ENCODE measurements around the gene KLHL14. TPM values are rescaled to one million over a fixed set of nuclear protein-coding genes. Genes with fewer than 3 reads are reported as not detected.

KLHL14 gene
- total and polyA plus RNA-seq, 2 experiments from 2014 or later: 0.44 to 1.9 TPM

DNA sequence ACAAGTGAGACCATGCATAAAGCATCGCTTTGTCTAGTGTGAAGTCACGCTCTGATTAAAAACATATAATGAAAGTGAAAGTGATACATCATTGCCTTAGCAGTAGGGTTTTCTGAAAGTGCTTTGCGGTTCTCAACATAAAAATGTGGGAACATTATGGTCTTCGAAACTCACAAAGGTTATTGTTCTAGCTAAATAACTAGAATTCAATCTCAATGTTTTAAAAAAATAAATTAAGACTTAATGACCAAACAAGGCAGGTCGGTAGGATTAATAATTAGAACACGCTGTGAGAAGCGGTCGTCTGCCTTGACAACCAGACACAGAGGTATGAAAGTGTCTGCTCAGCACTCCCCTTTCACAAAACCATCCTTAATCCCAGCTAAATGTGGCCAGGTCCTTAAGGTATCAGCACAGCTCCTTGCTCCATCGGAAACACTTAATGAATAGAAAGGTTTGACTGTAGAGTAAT lies 42.2 kb downstream of the KLHL14 start:
- Mint-ChIP-seq H3K27ac (no peak overlapping the region), H3K36me3 (ENCODE audit: low read depth) (no peaks in the 10 kb centered on the region; the same call in 2 of the 3 replicates), H3K4me1 (peaks cover 21% of the 10 kb centered on the region), H3K27me3 (ENCODE audit: insufficient read depth, low read depth, poor library complexity) (no peaks in the 10 kb centered on the region), H3K4me3 (no peak overlapping the region), H3K9me3 (no peaks in the 10 kb centered on the region)
- no peaks in the 10 kb centered on the region; the same call in 1 of the 2 replicates for H3K9me2 ChIP-seq (ENCODE audit: insufficient read depth)
- no peak for DNase-seq (ENCODE audit: low spot score)
- no peak overlapping the region for H3K4me2 ChIP-seq
- no peak for ATAC-seq
- no peaks in the 10 kb centered on the region for H3K79me2 ChIP-seq (replicated peaks; ENCODE audit: insufficient read depth)
- H3K27me3 ChIP-seq (ENCODE audit: insufficient read depth): no peaks in the 10 kb centered on the region
- H2AFZ ChIP-seq: no peak overlapping the region
- no peak overlapping the region for H3K4me3 ChIP-seq
- H3K27ac ChIP-seq (ENCODE audit: low read depth): no peak overlapping the region
- TF ChIP-seq ZNF331 (CRISPR knock-in tag; IDR thresholded peaks at IDR 0.05; ENCODE audit: low read depth) (no peak), STAT1 (IDR thresholded peaks at IDR 0.05; ENCODE audit: unreplicated experiment) (no peak)
- H3K36me3 ChIP-seq (ENCODE audit: insufficient read depth): no peaks in the 10 kb centered on the region
- H4K20me1 ChIP-seq (replicated peaks; ENCODE audit: insufficient read depth): no peaks in the 10 kb centered on the region
- H3K4me1 ChIP-seq (ENCODE audit: insufficient read depth): no peaks in the 10 kb centered on the region
- no peaks in the 10 kb centered on the region for H3F3A ChIP-seq (replicated peaks; ENCODE audit: low read depth)

DNA sequence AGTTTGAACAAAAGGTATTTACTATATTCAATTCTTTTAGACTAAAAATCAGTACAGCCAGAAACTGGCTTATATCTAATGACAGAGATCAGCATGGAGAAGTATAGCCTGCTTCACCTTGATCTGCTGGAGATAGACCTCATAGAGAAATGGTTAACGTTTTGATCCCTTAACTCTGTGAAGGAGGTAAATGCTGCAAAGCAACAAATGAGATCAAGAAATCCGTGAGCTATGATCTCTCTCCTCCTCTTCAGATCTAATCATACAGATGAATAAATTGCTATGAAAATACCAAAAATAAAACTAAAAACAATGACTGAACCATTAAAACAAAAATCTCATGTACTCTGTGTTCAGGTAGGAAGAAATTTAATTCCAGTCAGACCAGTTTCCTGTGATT lies 42.8 kb downstream of the KLHL14 start:
- Histone ChIP-seq H4K20me1 (replicated peaks; ENCODE audit: insufficient read depth) (no peaks in the 10 kb centered on the region), H3F3A (replicated peaks; ENCODE audit: low read depth) (no peaks in the 10 kb centered on the region), H3K27me3 (ENCODE audit: insufficient read depth) (no peaks in the 10 kb centered on the region), H3K79me2 (replicated peaks; ENCODE audit: insufficient read depth) (no peaks in the 10 kb centered on the region), H3K4me3 (no peak overlapping the region), H3K4me1 (ENCODE audit: insufficient read depth) (no peaks in the 10 kb centered on the region), H3K9me2 (ENCODE audit: insufficient read depth) (no peaks in the 10 kb centered on the region; the same call in 1 of the 2 replicates), H2AFZ (no peak overlapping the region), H3K27ac (ENCODE audit: low read depth) (no peak overlapping the region), H3K36me3 (ENCODE audit: insufficient read depth) (no peaks in the 10 kb centered on the region), H3K4me2 (no peak overlapping the region)
- H3K36me3 Mint-ChIP-seq (ENCODE audit: low read depth): no peaks in the 10 kb centered on the region; the same call in 2 of the 3 replicates
- no peak for DNase-seq (ENCODE audit: low spot score)
- H3K4me3 Mint-ChIP-seq: no peak overlapping the region
- TF ChIP-seq CTCF (conservative IDR thresholded peaks at IDR 0.05; ENCODE audit: low read depth in 2 of 2) (no peak), POLR2AphosphoS5 (IDR thresholded peaks at IDR 0.05; ENCODE audit: low read depth) (no peak), JUNB (IDR thresholded peaks at IDR 0.05; ENCODE audit: unreplicated experiment) (no peak), CREB1 (CRISPR knock-in tag; IDR thresholded peaks at IDR 0.05; ENCODE audit: low read depth) (no peak), EZH2 (IDR thresholded peaks at IDR 0.05; ENCODE audit: low read depth, unreplicated experiment) (no peak), EZH2phosphoT487 (IDR thresholded peaks at IDR 0.05; ENCODE audit: unreplicated experiment) (no peak), ZNF331 (CRISPR knock-in tag; IDR thresholded peaks at IDR 0.05; ENCODE audit: low read depth) (no peak)
- TF ChIP-seq, protein P1, sequence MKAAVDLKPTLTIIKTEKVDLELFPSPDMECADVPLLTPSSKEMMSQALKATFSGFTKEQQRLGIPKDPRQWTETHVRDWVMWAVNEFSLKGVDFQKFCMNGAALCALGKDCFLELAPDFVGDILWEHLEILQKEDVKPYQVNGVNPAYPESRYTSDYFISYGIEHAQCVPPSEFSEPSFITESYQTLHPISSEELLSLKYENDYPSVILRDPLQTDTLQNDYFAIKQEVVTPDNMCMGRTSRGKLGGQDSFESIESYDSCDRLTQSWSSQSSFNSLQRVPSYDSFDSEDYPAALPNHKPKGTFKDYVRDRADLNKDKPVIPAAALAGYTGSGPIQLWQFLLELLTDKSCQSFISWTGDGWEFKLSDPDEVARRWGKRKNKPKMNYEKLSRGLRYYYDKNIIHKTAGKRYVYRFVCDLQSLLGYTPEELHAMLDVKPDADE (IDR thresholded peaks at IDR 0.05): no peak
- peaks cover 21% of the 10 kb centered on the region for H3K4me1 Mint-ChIP-seq
- no peaks in the 10 kb centered on the region for H3K27me3 Mint-ChIP-seq (ENCODE audit: insufficient read depth, low read depth, poor library complexity)
- no peaks in the 10 kb centered on the region for H3K9me3 Mint-ChIP-seq
- ATAC-seq: no peak
- no peak overlapping the region for H3K27ac Mint-ChIP-seq

All from GM23338 (cell line).